ENCODE data around the gene MYO5B.
A peak's percentile ranks its signal among the peaks of the same experiment; 100 is the strongest.
"Not testable (repeated sequence)": the region's sequence is repeated elsewhere in the genome, so short reads cannot be mapped to it uniquely, and the experiment has no call there.

The MYO5B gene

GRCh38 chr18:49846718-49847470, 348.1 kb downstream of the MYO5B start:
- DNase-seq: no peak

GRCh38 chr18:49846361-49846662, 348.6 kb downstream of the MYO5B start:
- DNase-seq: no peak

DNA sequence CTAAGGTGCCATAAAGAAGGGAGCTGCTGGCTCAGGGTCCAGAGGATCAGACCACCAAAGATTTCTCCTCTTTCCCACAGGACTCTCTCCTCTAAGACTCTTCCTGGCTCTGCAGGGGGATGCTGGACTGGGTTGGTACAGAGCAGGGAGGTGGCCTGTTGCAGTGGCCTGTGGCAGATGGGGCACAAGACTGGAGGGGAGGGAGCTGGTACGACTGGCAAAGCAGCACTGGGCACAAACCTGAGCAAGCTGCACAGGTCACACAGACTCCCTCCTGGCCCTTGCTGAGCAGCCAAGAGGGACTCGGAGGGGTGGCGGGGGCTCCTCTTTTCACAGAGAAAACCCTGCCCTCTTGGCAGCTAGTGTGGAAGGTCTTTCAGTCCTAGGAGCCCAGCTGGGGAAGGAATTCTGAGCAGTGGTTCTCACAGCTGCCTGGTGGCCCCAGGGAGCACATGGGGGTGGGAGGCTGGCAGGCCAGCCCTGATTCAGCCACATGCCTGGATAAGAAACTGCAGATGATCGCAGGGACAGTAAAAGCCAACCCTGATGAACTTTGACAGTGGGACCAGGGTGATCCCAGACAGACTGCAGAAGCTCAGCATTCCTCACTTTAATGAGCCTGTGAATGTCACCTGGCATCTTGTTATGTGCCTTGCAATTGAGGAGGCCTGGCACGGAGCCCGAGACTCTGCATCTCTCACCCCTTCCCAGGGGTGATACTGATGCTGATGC, 349.2 kb downstream of the MYO5B start:
- DNase-seq: peak; percentile 64

DNA sequence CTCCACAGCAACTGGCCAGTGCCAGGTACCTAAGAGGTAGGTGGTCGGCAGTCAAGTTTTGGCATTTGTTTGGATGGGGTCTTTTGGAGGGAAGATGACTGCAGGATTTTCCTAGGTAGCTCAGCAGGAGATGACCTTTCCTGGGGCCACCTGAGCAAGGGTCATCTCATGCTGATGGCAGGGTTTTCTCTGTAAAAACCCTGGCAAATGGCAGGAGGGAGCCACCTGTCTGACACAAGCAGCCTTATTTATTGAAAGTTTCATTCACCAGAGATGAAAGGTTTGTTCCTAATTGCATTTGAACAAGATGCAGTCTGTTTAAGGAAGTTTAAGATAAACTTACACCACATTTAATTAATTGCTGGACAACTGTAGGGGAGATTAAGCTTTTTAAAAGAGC, 350.0 kb downstream of the MYO5B start:
- DNase-seq: no peak

GRCh38 chr18:49843778-49844625, 350.9 kb downstream of the MYO5B start:
- no peak for DNase-seq

DNA sequence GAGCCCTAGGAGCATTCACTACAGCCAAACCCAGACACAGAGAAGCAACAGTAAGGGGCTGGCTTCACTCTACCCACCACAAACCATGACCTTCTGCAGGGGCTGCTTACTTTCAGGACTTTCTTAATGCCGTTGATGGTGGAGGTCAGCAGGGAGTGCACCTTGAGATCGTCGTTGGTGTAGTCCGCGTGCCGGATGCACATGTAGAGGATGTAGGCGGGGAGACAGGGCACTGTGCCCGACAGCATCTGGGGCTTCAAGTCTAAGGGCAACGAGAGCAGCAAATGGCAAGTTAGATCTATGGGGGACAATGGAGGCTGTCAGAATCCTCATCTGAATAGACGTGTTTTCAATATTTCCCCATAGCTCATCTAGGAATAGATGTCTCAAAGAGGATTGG, 351.8 kb downstream of the MYO5B start:
- DNase-seq: no peak

DNA sequence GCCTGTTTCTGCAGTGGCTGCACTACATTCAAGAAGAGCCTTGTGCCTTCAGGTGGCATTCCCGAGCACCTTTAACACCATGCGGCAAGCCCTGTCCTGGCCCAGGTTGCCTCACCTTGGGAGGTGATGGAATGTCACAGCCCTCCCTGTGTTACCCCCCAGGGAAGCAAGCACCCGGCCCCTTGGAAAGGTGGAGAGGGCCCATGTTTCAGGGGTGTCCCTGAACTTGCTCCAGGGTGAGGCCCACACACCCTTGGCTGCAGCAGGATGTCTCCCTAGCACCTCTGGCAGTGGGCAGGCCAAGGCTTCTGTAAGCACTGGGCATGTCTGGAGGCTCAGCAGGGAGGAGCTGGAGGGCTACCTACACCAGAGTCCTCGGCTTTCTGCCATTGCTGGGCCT, 352.3 kb downstream of the MYO5B start:
- DNase-seq: no peak

GRCh38 chr18:49841236-49842217, 353.4 kb downstream of the MYO5B start:
- no peak for DNase-seq

- DNase-seq: no peak
Observed at GRCh38 chr18:49839012-49839411, 355.9 kb downstream of the MYO5B start.

- DNase-seq: no peak
Observed at GRCh38 chr18:49838381-49838780, 356.6 kb downstream of the MYO5B start.

DNA sequence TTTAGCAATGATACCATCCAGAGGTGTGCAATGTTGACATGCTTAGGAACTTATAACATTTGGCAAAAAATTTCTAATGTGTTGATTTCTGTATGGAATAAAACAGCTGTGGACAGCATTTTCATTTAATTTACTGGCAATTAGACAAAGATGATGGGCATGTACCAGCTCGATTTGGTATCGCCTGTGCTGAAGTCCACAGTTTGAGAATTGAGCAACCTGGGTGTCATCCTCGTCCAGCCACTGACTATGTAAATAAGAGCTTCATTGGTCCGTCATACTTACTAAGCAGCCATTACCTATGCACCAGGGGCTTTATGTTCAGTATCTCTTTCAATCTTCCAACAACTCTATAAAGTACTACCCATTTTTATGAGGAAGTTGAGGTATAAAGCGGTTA, 357.1 kb downstream of the MYO5B start:
- DNase-seq: no peak

DNA sequence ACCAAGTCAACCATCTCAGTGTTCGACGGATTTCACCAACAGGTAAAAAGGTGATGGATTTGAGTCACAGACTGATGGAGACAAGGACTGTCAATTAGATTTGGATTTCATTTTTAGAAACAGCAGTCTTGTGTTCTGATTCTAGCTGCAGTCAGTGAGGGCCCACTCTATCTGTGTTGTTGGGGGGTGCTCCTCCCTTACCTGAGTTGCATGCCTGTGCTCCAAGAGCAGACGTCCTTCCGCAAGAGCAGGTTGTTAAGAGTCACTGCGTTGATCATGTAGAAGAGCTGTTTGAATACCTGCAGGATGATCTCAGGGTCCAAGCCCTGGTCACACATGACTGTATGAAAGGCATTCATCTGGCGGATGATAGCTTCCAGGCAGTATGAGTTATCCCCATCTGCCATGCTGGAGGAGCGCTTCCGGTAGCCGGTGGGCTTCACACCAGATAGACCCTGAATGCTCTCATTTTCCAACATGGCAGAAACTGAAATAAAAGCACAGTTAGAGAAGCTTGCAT, 357.6 kb downstream of the MYO5B start:
- DNase-seq: not testable (repeated sequence)

DNA sequence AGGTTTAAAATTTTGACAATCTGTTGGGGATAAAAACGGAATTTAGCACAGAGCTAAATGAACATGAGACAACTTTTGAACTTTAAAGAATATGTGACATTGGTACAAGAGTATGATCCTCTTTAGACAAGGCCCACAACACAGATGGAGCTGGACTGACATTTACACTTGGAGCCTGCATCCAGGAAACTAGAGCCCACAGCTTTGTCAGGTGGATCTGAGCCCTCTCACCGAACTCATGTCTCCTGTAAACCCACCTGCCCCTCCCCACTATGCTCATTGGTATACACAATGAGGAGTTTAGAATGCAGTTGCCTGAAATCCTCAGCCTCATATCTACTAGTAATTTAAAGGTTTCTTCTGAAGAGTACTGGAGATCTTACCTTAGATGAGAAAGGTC, 359.5 kb downstream of the MYO5B start:
- DNase-seq: no peak

GRCh38 chr18:49834258-49834657, 360.7 kb downstream of the MYO5B start:
- no peak for DNase-seq

GRCh38 chr18:49833814-49834213, 361.1 kb downstream of the MYO5B start:
- no peak for DNase-seq

DNA sequence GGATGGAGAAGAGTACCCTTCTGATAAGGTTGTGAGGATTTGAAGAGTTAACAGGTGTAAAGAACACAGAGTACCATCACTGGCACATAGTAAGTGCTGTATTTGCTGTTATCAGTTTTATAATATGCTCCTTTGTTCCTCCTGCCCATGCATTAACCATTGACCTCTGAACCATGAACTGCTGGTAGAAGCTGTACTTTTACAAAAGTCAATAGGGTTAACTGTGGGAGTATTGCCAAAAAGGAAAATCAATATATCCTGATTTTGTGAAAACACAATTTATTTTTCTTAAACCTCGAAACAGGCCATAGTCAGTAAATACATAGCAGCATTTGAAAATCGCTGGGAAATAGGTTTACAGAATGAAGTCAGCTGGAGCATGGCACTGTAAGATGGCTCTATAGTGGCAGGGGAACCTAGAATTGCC, 362.7 kb downstream of the MYO5B start:
- DNase-seq: no peak

DNA sequence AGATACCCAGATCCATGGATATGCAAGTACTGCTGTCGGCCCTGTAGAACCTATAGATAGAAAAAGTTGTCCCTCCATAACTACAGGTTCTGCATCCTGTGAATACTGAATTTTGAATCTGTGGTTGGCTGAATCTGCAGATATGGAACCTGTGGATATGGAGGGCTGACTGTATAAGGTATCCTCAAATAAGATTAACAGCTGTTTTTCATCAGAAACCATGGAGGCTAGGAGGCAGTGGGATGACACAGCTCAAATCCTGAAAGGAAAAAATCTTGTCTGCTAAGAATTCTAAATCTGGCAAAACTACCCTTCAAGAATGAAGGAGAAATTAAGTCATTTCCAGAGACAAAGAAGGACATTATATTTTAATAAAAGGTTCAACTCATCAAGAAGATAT, 367.0 kb downstream of the MYO5B start:
- DNase-seq: no peak

DNA sequence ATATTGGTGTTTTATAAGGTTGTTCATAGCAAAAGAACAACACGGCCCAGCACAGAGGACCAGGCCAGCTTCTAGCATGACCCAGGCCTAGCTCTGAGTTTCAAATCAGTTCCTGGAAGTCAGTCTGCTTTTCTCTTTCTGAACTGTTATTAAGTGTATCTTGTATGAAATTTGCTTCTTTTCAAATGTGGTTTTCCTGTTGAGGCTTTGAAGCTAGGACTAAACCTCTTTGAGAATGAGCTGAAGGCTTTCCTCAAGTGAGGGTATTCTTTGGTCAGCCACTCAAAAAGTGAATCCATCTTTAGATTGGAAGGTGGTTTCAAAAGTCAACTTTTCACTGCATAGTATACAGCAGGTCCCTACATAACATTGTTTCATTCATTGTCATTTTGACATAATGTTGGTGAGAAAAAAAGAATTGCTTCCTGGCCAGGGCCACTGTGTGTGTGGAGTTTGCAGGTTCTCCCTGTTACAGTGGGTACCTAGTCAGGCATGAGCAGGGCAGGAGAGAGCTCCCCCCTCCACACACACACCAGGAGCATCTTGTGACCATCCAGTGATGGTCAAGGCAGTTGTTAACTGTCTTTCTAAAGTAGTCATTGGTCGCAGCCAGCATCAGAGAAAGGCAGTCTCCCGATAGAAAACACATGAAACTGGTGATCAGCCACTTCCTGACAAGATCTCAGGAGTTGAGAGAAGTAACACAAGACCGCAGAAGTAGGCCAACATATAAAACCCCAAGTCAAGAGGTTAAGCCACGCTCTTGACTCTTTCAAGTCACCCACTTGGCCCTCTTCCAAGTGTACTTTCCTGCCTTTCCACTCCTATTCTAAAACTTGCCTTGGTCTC, 374.9 kb downstream of the MYO5B start:
- no peak for DNase-seq

GRCh38 chr18:49819071-49819662, 375.8 kb downstream of the MYO5B start:
- DNase-seq: no peak

DNA sequence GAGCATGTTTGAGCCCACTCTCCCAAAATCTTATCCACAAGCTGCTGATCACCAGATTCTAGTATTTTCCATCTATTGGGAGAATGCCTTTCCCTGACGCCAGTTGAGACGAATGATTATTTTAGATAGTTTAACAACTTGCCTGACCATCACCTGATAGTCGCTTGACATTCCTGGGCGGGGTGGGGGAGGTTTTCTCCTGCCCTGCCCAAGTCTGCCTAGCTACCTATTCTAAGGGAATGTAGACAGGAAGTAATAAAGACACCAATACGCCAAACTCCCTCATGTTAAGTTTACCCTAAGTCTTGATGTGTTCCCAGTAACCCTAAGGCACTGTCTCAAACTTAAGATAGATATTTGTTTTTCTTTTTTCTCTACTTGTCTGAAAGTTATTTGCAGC, 377.0 kb downstream of the MYO5B start:
- DNase-seq: no peak

DNA sequence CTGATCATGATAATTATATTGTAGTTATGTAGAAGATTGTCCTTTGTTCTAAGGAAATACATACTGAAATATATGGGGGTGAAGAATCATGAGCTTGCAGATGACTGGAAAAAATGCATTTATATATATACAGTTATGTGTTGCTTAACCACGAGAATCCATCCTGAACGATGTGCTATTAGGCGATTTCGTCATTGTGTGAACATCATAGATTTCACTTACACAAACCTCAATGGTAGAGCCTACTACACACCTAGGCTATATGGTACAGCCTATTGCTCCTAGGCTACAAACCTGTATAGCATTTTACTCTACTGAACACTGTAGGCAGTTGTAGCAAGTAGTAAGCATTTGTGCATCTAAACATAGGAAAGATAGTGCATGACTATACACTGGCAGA, 379.0 kb downstream of the MYO5B start:
- DNase-seq: no peak

Measured in NCI-H1105 (cell line).